Skeletal muscle satellite cell (primary cell): ENCODE results near the gene DGKD.

Experiments used
- H3K27me3 ChIP-seq: 2 replicates; pipeline ENCODE4 v1.7.0; 2013; ENCODE audit warnings: low read length; ENCODE audit not compliant: control insufficient read depth, insufficient read depth
- H3K36me3 ChIP-seq: 2 replicates; pipeline ENCODE4 v1.7.0; 2013; ENCODE audit warnings: mild to moderate bottlenecking, control low read depth, low read length; ENCODE audit not compliant: insufficient read depth
- H3K4me1 ChIP-seq: 2 replicates; pipeline ENCODE4 v1.7.0; 2013; ENCODE audit warnings: low read length; ENCODE audit not compliant: control insufficient read depth, insufficient read depth
- H3K4me2 ChIP-seq: 2 replicates; pipeline ENCODE4 v1.7.0; 2013; ENCODE audit warnings: mild to moderate bottlenecking, low read length
- H3K4me3 ChIP-seq: 2 replicates; pipeline ENCODE4 v1.7.0; 2013; ENCODE audit warnings: low read length
- H3K9ac ChIP-seq: 2 replicates; pipeline ENCODE4 v1.7.0; 2013; ENCODE audit warnings: mild to moderate bottlenecking, low read depth, low read length, moderate library complexity
- H3K9me3 ChIP-seq: replicated peaks from 2 replicates; pipeline ENCODE4 v1.7.0; 2013; ENCODE audit warnings: mild to moderate bottlenecking, control low read depth, low read length

The DGKD gene

GRCh38 chr2:233354971-233355574 is 779 bp downstream of the DGKD start:
- H3K4me3 ChIP-seq, result peak overlapping the region; percentile 78
- peaks cover 24% of the 10 kb centered on the region for H3K4me1 ChIP-seq
- peak overlapping the region; percentile 95 for H3K4me2 ChIP-seq
- H3K27me3 ChIP-seq, result no peaks in the 10 kb centered on the region
- H3K9me3 ChIP-seq, result no peaks in the 10 kb centered on the region
- no peaks in the 10 kb centered on the region for H3K36me3 ChIP-seq
- H3K9ac ChIP-seq, result peak overlapping the region; percentile 61

- Histone ChIP-seq H3K4me2 (peak overlapping the region; percentile 95), H3K4me1 (peaks cover 18% of the 10 kb centered on the region), H3K27me3 (no peaks in the 10 kb centered on the region), H3K4me3 (peak overlapping the region; percentile 78), H3K9me3 (no peaks in the 10 kb centered on the region), H3K36me3 (no peaks in the 10 kb centered on the region), H3K9ac (no peak overlapping the region)
Observed at GRCh38 chr2:233355916-233356315, 1.6 kb downstream of the DGKD start.

- no peaks in the 10 kb centered on the region for H3K36me3 ChIP-seq
- no peaks in the 10 kb centered on the region for H3K9me3 ChIP-seq
- no peaks in the 10 kb centered on the region for H3K27me3 ChIP-seq
- H3K4me2 ChIP-seq, result no peak overlapping the region
- H3K4me3 ChIP-seq, result no peak overlapping the region
- H3K4me1 ChIP-seq, result peaks cover 12% of the 10 kb centered on the region
- H3K9ac ChIP-seq, result no peak overlapping the region
Observed at GRCh38 chr2:233356546-233357308, 2.4 kb downstream of the DGKD start.

DNA sequence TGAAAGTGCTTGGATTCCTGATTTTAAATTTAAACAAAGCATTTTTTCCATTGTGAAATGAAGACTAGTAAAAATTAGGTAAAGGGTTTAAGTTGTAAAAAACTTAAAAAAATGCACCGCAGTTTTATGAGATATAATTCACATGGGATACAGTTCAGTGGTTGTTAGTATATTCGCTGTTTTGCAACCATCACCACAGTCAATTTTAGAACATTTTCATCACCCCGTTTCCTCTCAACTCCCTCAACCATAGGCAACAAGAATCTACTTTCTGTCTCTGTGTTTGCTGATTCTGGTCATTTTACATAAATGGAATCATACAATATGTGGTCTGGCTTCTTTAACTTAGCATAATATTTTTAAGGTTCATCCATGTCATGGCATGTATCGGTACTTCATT is 4.0 kb downstream of the DGKD start:
- H3K9ac ChIP-seq, result no peak overlapping the region
- no peaks in the 10 kb centered on the region for H3K9me3 ChIP-seq
- peaks cover 12% of the 10 kb centered on the region for H3K4me1 ChIP-seq
- H3K27me3 ChIP-seq, result no peaks in the 10 kb centered on the region
- no peak overlapping the region for H3K4me2 ChIP-seq
- no peaks in the 10 kb centered on the region for H3K36me3 ChIP-seq
- H3K4me3 ChIP-seq, result no peak overlapping the region

GRCh38 chr2:233358947-233359346 is 4.7 kb downstream of the DGKD start:
- no peaks in the 10 kb centered on the region for H3K36me3 ChIP-seq
- no peaks in the 10 kb centered on the region for H3K9me3 ChIP-seq
- no peak overlapping the region for H3K9ac ChIP-seq
- no peaks in the 10 kb centered on the region for H3K27me3 ChIP-seq
- H3K4me1 ChIP-seq, result peaks cover 8% of the 10 kb centered on the region
- H3K4me2 ChIP-seq, result no peak overlapping the region
- H3K4me3 ChIP-seq, result no peak overlapping the region

DNA sequence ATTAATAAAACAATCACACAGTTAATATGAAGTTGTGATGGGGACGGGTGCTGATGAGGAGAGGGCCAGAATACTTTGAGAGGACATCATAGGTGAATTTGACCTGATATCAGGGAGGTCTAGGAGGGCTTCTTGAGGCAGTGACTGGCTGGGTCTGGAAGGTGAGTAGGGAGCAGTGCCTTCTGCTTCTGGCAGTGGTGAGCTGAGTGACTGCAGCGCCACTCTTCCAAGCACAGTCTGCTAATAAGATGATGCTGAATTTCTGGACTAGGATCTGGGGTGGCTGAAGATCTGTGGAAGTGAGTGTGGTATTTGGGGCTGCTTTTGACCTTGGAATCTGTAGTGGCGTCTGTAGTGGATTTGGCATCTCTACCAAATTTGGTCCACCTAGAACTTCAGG is 5.5 kb downstream of the DGKD start:
- no peak overlapping the region for H3K4me2 ChIP-seq
- H3K36me3 ChIP-seq, result no peaks in the 10 kb centered on the region
- H3K9me3 ChIP-seq, result no peaks in the 10 kb centered on the region
- no peak overlapping the region for H3K4me3 ChIP-seq
- H3K9ac ChIP-seq, result no peak overlapping the region
- H3K4me1 ChIP-seq, result peaks cover 6% of the 10 kb centered on the region
- no peaks in the 10 kb centered on the region for H3K27me3 ChIP-seq

- Histone ChIP-seq H3K4me2 (no peak overlapping the region), H3K4me3 (no peak overlapping the region), H3K9ac (no peak overlapping the region), H3K27me3 (no peaks in the 10 kb centered on the region), H3K4me1 (no peaks in the 10 kb centered on the region), H3K9me3 (no peaks in the 10 kb centered on the region), H3K36me3 (no peaks in the 10 kb centered on the region)
Observed at GRCh38 chr2:233360771-233361176, 6.5 kb downstream of the DGKD start.

DNA sequence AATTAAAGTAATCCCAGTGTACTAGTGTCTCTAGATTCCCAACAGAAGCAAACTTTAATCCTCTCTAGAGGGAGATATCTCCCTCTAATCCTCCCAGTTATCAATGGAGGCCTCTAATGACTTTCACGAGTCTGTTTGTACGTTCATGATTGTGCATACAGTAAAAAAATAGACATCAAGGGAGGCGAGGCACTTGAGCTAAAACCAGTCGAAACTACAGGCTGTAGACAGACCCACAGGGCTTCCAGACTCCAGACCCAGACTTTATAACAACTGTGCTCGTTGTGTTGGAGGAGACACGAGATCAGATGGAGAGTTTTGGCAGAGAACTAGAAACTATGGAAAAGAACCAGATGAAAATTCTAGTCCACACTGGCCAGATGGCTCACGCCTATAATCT is 7.0 kb downstream of the DGKD start:
- Histone ChIP-seq H3K36me3 (no peaks in the 10 kb centered on the region), H3K4me3 (no peak overlapping the region), H3K4me2 (no peak overlapping the region), H3K27me3 (no peaks in the 10 kb centered on the region), H3K9me3 (no peaks in the 10 kb centered on the region), H3K4me1 (no peaks in the 10 kb centered on the region), H3K9ac (no peak overlapping the region)

GRCh38 chr2:233362742-233363141 is 8.4 kb downstream of the DGKD start:
- Histone ChIP-seq H3K4me1 (no peaks in the 10 kb centered on the region), H3K4me2 (no peak overlapping the region), H3K36me3 (no peaks in the 10 kb centered on the region), H3K4me3 (no peak overlapping the region), H3K9ac (no peak overlapping the region), H3K9me3 (no peaks in the 10 kb centered on the region), H3K27me3 (no peaks in the 10 kb centered on the region)

GRCh38 chr2:233363744-233364235 is 9.5 kb downstream of the DGKD start:
- no peak overlapping the region for H3K9ac ChIP-seq
- no peak overlapping the region for H3K4me2 ChIP-seq
- no peaks in the 10 kb centered on the region for H3K36me3 ChIP-seq
- H3K4me1 ChIP-seq, result no peaks in the 10 kb centered on the region
- no peaks in the 10 kb centered on the region for H3K27me3 ChIP-seq
- H3K4me3 ChIP-seq, result no peak overlapping the region
- H3K9me3 ChIP-seq, result no peaks in the 10 kb centered on the region

- Histone ChIP-seq H3K9ac (no peak overlapping the region), H3K36me3 (no peaks in the 10 kb centered on the region), H3K4me2 (no peak overlapping the region), H3K27me3 (no peaks in the 10 kb centered on the region), H3K9me3 (no peaks in the 10 kb centered on the region), H3K4me3 (no peak overlapping the region), H3K4me1 (no peaks in the 10 kb centered on the region)
Observed at GRCh38 chr2:233365861-233366520, 11.7 kb downstream of the DGKD start.
